ENCODE measurements around the gene CCDC33. TPM values are rescaled to one million over a fixed set of nuclear protein-coding genes. Genes with fewer than 3 reads are reported as not detected.
A peak's percentile ranks its signal among the peaks of the same experiment; 100 is the strongest.

Gene CCDC33
- total and polyA plus RNA-seq, 10 donors: 0.08 TPM; not detected in 9

GRCh38 chr15:74234598-74234875 is 1.6 kb upstream of the CCDC33 start:
- H3K36me3 ChIP-seq: no peaks in the 10 kb centered on the region
- H3K4me1 ChIP-seq: peaks cover 0 to 7% (median 4%) of the 10 kb centered on the region in 6 donors
- intact Hi-C loops (cut with DNase I; ENCODE audit: low total_unique reads): no loop called here
- TF ChIP-seq POLR2AphosphoS5 (IDR thresholded peaks at IDR 0.05) (no peak), CTCF (IDR thresholded peaks at IDR 0.05 in 8 of 11, conservative IDR thresholded peaks at IDR 0.05 in 3 of 11) (no peak), POLR2A (IDR thresholded peaks at IDR 0.05) (no peak)
- no peak for DNase-seq
- WGBS, 5 donors: 78 to 92% (median 83%) methylated on average over 9 of the region's 9 CpGs
- H3K27ac ChIP-seq: no peak overlapping the region
- peaks cover 0 to 9% (median 0%) of the 10 kb centered on the region in 7 donors for H3K27me3 ChIP-seq (replicated peaks in 1 of 7)
- no peak overlapping the region for H3K4me3 ChIP-seq
- H3K9me3 ChIP-seq: no peaks in the 10 kb centered on the region

- TF ChIP-seq POLR2AphosphoS5 (IDR thresholded peaks at IDR 0.05): no peak
- no peak for TF ChIP-seq POLR2A (IDR thresholded peaks at IDR 0.05)
- no peak for TF ChIP-seq CTCF (IDR thresholded peaks at IDR 0.05 in 8 of 11, conservative IDR thresholded peaks at IDR 0.05 in 3 of 11)
- Histone ChIP-seq H3K27me3 (replicated peaks in 1 of 7) (peaks cover 0 to 35% (median 0%) of the 10 kb centered on the region in 7 donors), H3K4me1 (peaks cover 0 to 46% (median 36%) of the 10 kb centered on the region in 6 donors), H3K9me3 (no peaks in the 10 kb centered on the region), H3K4me3 (no peak overlapping the region), H3K27ac (peak overlapping the region in 2 of 8 donors; percentile 28 to 32), H3K36me3 (no peaks in the 10 kb centered on the region)
- intact Hi-C loops (cut with DNase I; ENCODE audit: low total_unique reads): no loop called here
- 52 to 82% (median 77%) methylated on average over 3 to 6 of the region's 6 CpGs for WGBS, 5 donors
- DNase-seq: no peak
These were observed 3.1 kb downstream of the CCDC33 start for GRCh38 chr15:74239051-74239705.

GRCh38 chr15:74240002-74240568 is 4.0 kb downstream of the CCDC33 start:
- DNase-seq: peak; percentile 89
- Histone ChIP-seq H3K27ac (peak overlapping the region in 5 of 8 donors; percentile 17 to 74 (median 49)), H3K9me3 (no peaks in the 10 kb centered on the region), H3K4me1 (peaks cover 0 to 49% (median 36%) of the 10 kb centered on the region in 6 donors), H3K36me3 (no peaks in the 10 kb centered on the region), H3K27me3 (replicated peaks in 1 of 7) (peaks cover 0 to 44% (median 3%) of the 10 kb centered on the region in 7 donors), H3K4me3 (no peak overlapping the region)
- intact Hi-C loops (cut with DNase I; ENCODE audit: low total_unique reads): no loop called here
- WGBS, 5 donors: 2 to 15% (median 5%) methylated on average over 3 to 5 of the region's 5 CpGs
- TF ChIP-seq POLR2A (IDR thresholded peaks at IDR 0.05) (no peak), POLR2AphosphoS5 (IDR thresholded peaks at IDR 0.05) (peak; percentile 81 to 90 (median 85)), CTCF (IDR thresholded peaks at IDR 0.05 in 8 of 11, conservative IDR thresholded peaks at IDR 0.05 in 3 of 11) (peak in 9 of 11 experiments; percentile 12 to 68 (median 52))

GRCh38 chr15:74240897-74241614 is 4.9 kb downstream of the CCDC33 start:
- TF ChIP-seq CTCF (IDR thresholded peaks at IDR 0.05 in 8 of 11, conservative IDR thresholded peaks at IDR 0.05 in 3 of 11) (no peak), POLR2A (IDR thresholded peaks at IDR 0.05) (no peak), POLR2AphosphoS5 (IDR thresholded peaks at IDR 0.05) (no peak)
- DNase-seq: no peak
- peaks cover 0 to 53% (median 10%) of the 10 kb centered on the region in 7 donors for H3K27me3 ChIP-seq (replicated peaks in 1 of 7)
- no peaks in the 10 kb centered on the region for H3K36me3 ChIP-seq
- WGBS, 5 donors: 62 to 80% (median 73%) methylated on average over 4 of the region's 4 CpGs
- intact Hi-C loops (cut with DNase I; ENCODE audit: low total_unique reads): no loop called here
- H3K4me3 ChIP-seq: no peak overlapping the region
- H3K9me3 ChIP-seq: no peaks in the 10 kb centered on the region
- peak overlapping the region in 3 of 8 donors; percentile 49 to 74 (median 59) for H3K27ac ChIP-seq
- H3K4me1 ChIP-seq: peaks cover 0 to 56% (median 39%) of the 10 kb centered on the region in 6 donors

All from spleen (tissue), 11 donors.